Nephron (organoid): ENCODE measurements around the gene KRTAP10-8.

Experiments
- H3K27ac Mint-ChIP-seq, 3 experiments: 2 replicates each; pipeline ENCODE4 v1.8.0; 2020; ENCODE audit warnings: mixed read lengths in 3 of 3, mild to moderate bottlenecking in 2 of 3, moderate library complexity in 1 of 3
- H3K27me3 Mint-ChIP-seq: 2 replicates; pipeline ENCODE4 v1.8.0; 2021; ENCODE audit warnings: low read depth, mild to moderate bottlenecking, moderate library complexity, mixed read lengths
- H3K36me3 Mint-ChIP-seq: 2 replicates; pipeline ENCODE4 v1.8.0; 2020; ENCODE audit warnings: low read depth, mixed read lengths
- H3K4me1 Mint-ChIP-seq: 2 replicates; pipeline ENCODE4 v1.8.0; 2020; ENCODE audit warnings: mixed read lengths
- H3K4me3 Mint-ChIP-seq, 3 experiments: 2 replicates each; pipeline ENCODE4 v1.8.0; 2020; ENCODE audit warnings: mild to moderate bottlenecking in 3 of 3, mixed read lengths in 3 of 3, moderate library complexity in 2 of 3
- H3K9me3 Mint-ChIP-seq: 2 replicates; pipeline ENCODE4 v1.8.0; 2020; ENCODE audit warnings: mixed read lengths
- TF ChIP-seq, protein P1 (sequence below), 3 experiments: fragments of 200-600 bp; sonication (generic); IDR thresholded peaks; one replicate each; pipeline ENCODE4 v1.5.0; 2021; ENCODE audit warnings: antibody characterized with exemption in 3 of 3; ENCODE audit not compliant: unreplicated experiment in 3 of 3

KRTAP10-8 gene

GRCh38 chr21:44568261-44568660, 43.6 kb upstream of the KRTAP10-8 start:
- Mint-ChIP-seq H3K27me3 (peaks cover 28% of the 10 kb centered on the region), H3K4me3 (no peak overlapping the region), H3K27ac (no peak overlapping the region), H3K9me3 (peaks cover 24% of the 10 kb centered on the region), H3K4me1 (no peaks in the 10 kb centered on the region), H3K36me3 (no peaks in the 10 kb centered on the region)
- TF ChIP-seq, protein P1, sequence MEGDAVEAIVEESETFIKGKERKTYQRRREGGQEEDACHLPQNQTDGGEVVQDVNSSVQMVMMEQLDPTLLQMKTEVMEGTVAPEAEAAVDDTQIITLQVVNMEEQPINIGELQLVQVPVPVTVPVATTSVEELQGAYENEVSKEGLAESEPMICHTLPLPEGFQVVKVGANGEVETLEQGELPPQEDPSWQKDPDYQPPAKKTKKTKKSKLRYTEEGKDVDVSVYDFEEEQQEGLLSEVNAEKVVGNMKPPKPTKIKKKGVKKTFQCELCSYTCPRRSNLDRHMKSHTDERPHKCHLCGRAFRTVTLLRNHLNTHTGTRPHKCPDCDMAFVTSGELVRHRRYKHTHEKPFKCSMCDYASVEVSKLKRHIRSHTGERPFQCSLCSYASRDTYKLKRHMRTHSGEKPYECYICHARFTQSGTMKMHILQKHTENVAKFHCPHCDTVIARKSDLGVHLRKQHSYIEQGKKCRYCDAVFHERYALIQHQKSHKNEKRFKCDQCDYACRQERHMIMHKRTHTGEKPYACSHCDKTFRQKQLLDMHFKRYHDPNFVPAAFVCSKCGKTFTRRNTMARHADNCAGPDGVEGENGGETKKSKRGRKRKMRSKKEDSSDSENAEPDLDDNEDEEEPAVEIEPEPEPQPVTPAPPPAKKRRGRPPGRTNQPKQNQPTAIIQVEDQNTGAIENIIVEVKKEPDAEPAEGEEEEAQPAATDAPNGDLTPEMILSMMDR (IDR thresholded peaks at IDR 0.05; ENCODE audit: unreplicated experiment in 3 of 3): no peak

DNA sequence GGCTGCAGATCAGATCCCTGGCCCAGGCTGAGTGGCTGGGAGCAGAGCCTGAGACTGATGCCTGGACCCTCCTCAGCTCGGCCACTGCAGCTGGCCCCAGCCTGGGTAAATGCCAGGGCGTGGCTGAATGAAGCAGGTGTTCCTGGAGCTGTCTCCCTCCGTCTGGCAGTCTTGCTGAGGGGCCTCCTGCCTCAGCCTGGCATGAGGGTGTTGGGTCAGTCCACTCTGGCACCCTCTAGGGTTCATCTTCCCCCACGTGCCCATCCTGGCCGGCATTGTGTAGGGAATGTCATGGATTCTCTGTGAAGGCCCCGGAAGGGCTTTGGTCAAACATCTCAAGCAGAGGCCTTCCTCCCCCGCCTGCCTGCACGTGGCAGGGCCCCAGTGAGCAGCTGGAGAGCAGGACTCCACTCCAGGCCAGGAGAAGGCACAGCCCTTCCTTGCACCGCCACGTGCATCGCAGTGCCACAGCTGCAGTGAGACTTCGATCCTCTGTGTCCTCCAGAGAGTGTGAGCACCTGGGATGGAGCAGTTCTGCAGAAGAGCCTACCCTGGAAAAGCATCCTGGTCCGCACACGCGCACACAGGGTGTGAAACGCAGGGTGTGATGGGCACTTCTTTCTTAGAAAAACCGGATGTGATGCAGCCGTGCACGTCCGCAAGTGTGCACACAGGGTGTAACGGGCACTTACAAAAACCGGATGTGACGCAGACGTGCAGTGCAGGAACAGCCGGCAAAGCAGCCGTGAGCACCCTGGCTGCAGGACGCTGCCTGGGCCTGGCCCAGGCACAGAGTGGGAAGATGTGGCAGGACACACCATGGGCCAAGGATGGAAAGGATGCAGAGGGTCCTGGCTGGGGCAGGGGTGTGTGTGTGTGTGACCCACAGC, 43.0 kb upstream of the KRTAP10-8 start:
- H3K4me3 Mint-ChIP-seq: no peak overlapping the region
- no peak overlapping the region for H3K27ac Mint-ChIP-seq
- peaks cover 23% of the 10 kb centered on the region for H3K9me3 Mint-ChIP-seq
- H3K27me3 Mint-ChIP-seq: peaks cover 31% of the 10 kb centered on the region
- TF ChIP-seq, protein P1 (IDR thresholded peaks at IDR 0.05; ENCODE audit: unreplicated experiment in 3 of 3): no peak
- H3K36me3 Mint-ChIP-seq: no peaks in the 10 kb centered on the region
- no peaks in the 10 kb centered on the region for H3K4me1 Mint-ChIP-seq

- Mint-ChIP-seq H3K36me3 (no peaks in the 10 kb centered on the region), H3K27me3 (peaks cover 31% of the 10 kb centered on the region)
These were observed 41.9 kb upstream of the KRTAP10-8 start for GRCh38 chr21:44569861-44570517.

GRCh38 chr21:44571296-44571695, 40.6 kb upstream of the KRTAP10-8 start:
- Mint-ChIP-seq H3K36me3 (no peaks in the 10 kb centered on the region), H3K9me3 (peaks cover 30% of the 10 kb centered on the region), H3K4me1 (no peaks in the 10 kb centered on the region), H3K4me3 (no peak overlapping the region), H3K27me3 (peaks cover 36% of the 10 kb centered on the region), H3K27ac (no peak overlapping the region)
- TF ChIP-seq, protein P1 (IDR thresholded peaks at IDR 0.05; ENCODE audit: unreplicated experiment in 3 of 3): no peak

More at GRCh38 chr21:44569861-44570517, 41.9 kb upstream of the KRTAP10-8 start:
- TF ChIP-seq, protein P1 (IDR thresholded peaks at IDR 0.05; ENCODE audit: unreplicated experiment in 3 of 3): no peak
- Mint-ChIP-seq H3K4me1 (no peaks in the 10 kb centered on the region), H3K9me3 (peaks cover 23% of the 10 kb centered on the region), H3K4me3 (no peak overlapping the region), H3K27ac (no peak overlapping the region)

DNA sequence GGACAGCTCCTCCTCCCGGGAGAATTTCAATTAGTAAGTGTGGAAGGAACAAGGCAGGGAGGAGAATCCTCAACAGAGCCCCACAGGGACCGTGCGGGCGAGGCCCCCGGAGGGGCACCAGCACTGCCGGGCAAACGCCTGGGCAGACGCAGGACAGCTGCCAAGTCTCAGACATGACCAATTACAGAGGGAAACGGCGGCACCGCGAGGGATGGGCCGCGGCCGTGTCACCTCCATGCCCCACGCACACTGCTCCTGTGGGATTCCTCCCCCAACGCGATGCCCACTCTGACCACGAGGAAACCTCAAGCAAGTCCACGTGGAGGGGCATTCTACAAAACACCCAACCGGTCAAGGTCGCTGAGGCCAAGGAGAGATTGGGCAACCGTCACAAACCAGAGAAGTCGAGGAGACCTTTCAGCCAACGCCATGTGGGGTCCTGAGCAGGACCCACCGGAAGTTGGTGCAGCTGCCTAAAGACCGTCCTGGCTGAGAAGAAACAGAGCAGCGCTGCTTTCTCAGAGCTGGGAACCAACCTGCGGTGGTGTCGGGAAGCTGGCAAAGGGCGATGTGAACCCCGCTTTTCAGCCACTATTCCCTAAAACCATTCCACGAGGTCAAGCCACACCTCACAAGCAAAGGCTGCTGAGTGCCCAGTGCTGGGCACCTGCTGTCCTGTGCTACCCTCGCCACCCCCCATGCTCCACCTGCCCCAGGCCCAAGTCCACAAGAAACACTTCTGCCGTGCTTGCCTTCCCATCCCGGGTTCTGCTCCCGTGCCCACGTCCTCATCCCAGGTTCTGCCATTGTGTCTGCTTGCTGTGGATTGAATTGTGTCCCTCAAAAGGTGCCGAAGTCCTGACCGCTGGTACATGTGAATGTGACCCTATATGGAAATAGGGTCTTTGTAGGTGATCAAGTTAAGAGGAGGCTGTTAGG, 39.8 kb upstream of the KRTAP10-8 start:
- peaks cover 36% of the 10 kb centered on the region for H3K27me3 Mint-ChIP-seq

More for the DNA sequence above, 39.8 kb upstream of the KRTAP10-8 start:
- no peaks in the 10 kb centered on the region for H3K4me1 Mint-ChIP-seq
- H3K4me3 Mint-ChIP-seq: no peak overlapping the region
- H3K36me3 Mint-ChIP-seq: no peaks in the 10 kb centered on the region
- H3K27ac Mint-ChIP-seq: no peak overlapping the region
- H3K9me3 Mint-ChIP-seq: peaks cover 35% of the 10 kb centered on the region
- TF ChIP-seq, protein P1 (IDR thresholded peaks at IDR 0.05; ENCODE audit: unreplicated experiment in 3 of 3): no peak
